Peyer's patch (tissue), 4 donors: ENCODE results near the gene BAIAP2. TPM values are rescaled to one million over a fixed set of nuclear protein-coding genes. Genes with fewer than 3 reads are reported as not detected.
"Not testable (repeated sequence)": the region's sequence is repeated elsewhere in the genome, so short reads cannot be mapped to it uniquely, and the experiment has no call there.

Experiments
- DNase-seq, 3 donors: peaks; one replicate each; pipeline ENCODE4 v3.0.0-alpha.2; 2017 to 2019
- H3K27ac ChIP-seq, 4 donors: fragments of 200-600 bp; sonication (generic); one replicate each; pipeline ENCODE4 v1.5.1; 2016 to 2019
- H3K27me3 ChIP-seq, 2 donors: fragments of 200-600 bp; sonication (generic); one replicate each; pipeline ENCODE4 v1.5.1; 2019
- H3K36me3 ChIP-seq, 3 donors: fragments of 200-600 bp; sonication (generic); one replicate each; pipeline ENCODE4 v1.5.1; 2016 to 2019
- H3K4me1 ChIP-seq, 4 donors: fragments of 200-600 bp; sonication (generic); one replicate each; pipeline ENCODE4 v1.5.1; 2016 to 2019
- H3K4me3 ChIP-seq, 4 donors: fragments of 200-600 bp; sonication (generic); 1 replicate in 3 of 4; 2 replicates in 1 of 4; pipeline ENCODE4 v1.5.1; 2016 to 2019; ENCODE audit warnings: mild to moderate bottlenecking in 1 of 4
- H3K9me3 ChIP-seq, 4 donors: fragments of 200-600 bp; sonication (generic); one replicate each; pipeline ENCODE4 v1.5.1; 2016 to 2019; ENCODE audit warnings: mild to moderate bottlenecking in 1 of 4
- POLR2A ChIP-seq, 2 donors: fragments of 450-650 bp; IDR thresholded peaks; one replicate each; pipeline ENCODE4 v1.5.1; 2017; ENCODE audit warnings: antibody characterized with exemption in 2 of 2, mild to moderate bottlenecking in 2 of 2, moderate library complexity in 2 of 2
- total RNA-seq, 4 donors: library from RNA; depleted of rRNA; stranded (reverse); fragments of >200 nt; gene quantifications; one replicate each; pipeline ENCODE4 v1.1.0, GENCODE V29; 2016
- TF ChIP-seq, protein P1 (sequence below), 6 experiments: fragments of 450-650 bp in 4 of 6; fragments of 200-600 bp in 2 of 6; sonication (generic) in 1 of 6; IDR thresholded peaks; one replicate each; pipeline ENCODE4 v1.5.1; 2017 to 2019; ENCODE audit warnings: antibody characterized with exemption in 6 of 6, mild to moderate bottlenecking in 3 of 6, moderate library complexity in 1 of 6

The BAIAP2 gene
- total RNA-seq, 4 donors from 2014 or later: 10.2 to 61.9 (median 17.6) TPM

DNA sequence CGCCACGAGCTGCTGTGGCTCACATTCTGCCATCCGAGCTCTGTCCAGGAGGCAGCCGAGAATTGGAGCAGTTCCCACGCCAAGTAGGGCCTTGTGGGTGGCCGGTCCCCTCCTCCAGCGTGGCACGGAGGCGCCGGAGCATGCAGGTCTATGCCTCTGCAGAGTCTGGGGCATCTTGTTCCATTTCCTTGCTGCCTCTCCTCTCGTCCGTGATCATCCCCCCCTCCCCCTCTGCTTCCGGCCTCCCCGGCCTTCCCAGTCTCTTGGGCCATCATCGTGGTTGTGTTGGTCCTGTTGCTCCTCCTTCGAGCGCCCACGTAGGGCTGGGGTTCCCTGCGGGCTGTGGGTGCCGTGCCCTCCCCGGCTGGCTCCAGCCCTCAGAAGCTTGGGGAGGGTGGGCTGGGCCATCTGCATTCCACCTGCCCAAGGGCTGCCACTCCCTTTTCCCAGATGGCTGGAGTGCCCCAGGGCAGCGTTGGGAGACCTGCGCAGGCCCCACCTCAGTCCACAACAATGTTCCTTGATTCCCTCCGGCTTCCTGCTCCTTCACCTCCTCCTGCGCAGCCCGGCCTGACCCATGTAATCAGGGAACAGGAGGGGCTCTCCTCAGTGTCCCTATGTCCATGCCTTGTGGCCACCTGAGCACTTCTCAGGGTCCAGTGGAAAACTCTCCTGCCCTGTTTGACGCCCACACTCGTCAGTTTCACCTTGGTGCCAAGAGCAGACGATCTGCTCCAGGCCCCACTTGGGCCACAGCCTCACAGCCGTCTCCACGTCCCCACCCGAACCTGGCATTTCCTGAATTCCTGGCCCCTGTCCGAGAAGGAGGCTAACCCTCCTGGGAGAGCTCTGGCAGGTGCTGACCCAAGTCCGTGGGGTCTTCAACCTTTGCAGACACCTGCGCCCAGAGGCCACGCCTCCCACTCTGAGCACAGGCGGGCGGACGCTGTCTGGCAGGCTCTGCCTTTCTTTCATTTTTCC, 37.1 kb downstream of the BAIAP2 start:
- TF ChIP-seq, protein P1, sequence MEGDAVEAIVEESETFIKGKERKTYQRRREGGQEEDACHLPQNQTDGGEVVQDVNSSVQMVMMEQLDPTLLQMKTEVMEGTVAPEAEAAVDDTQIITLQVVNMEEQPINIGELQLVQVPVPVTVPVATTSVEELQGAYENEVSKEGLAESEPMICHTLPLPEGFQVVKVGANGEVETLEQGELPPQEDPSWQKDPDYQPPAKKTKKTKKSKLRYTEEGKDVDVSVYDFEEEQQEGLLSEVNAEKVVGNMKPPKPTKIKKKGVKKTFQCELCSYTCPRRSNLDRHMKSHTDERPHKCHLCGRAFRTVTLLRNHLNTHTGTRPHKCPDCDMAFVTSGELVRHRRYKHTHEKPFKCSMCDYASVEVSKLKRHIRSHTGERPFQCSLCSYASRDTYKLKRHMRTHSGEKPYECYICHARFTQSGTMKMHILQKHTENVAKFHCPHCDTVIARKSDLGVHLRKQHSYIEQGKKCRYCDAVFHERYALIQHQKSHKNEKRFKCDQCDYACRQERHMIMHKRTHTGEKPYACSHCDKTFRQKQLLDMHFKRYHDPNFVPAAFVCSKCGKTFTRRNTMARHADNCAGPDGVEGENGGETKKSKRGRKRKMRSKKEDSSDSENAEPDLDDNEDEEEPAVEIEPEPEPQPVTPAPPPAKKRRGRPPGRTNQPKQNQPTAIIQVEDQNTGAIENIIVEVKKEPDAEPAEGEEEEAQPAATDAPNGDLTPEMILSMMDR (IDR thresholded peaks at IDR 0.05): no peak
- no peak for TF ChIP-seq POLR2A (IDR thresholded peaks at IDR 0.05)

DNA sequence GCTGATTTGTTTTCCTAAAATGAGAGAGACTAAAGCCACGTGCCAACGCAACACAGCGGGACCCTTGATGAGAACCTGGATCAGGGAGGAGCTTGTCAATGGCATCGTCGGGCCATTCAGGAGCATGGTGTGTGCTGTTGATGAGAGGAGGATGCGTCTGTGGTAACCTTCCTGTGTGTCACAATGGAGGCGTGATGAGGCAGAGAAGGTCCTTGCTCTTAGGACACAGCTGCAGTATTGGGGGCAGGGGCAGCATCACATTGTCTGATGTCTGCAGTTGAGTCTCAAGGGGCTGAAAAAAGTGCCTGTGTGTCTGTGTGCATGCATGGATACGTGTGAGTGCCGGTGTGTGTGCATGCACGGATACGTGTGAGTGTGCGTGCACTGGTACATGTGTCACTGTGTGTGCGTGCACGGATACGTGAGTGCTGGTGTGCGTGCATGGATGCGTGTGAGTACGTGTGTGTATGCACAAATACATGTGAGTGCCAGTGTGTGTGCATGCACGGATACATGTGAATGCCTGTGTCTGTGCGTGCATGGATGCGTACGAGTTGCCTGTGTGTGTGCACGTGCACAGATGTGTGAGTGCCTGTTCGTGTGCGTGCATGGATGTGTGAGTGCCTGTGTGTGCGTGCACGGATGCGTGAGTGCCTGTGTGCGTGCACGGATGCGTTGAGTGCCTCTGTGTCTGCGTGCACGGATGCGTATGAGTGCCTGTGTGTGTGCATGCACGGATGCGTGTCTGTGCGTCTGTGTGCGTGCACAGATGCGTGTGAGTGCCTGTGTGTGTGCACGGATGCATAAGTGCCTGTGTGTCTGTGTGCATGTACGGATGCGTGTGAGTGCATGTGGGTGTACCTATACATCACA, 39.3 kb downstream of the BAIAP2 start:
- no peak for DNase-seq
- Histone ChIP-seq H3K9me3 (no peaks in the 10 kb centered on the region), H3K36me3 (no peaks in the 10 kb centered on the region), H3K27ac (no peak overlapping the region), H3K4me3 (no peak overlapping the region), H3K27me3 (no peaks in the 10 kb centered on the region), H3K4me1 (no peaks in the 10 kb centered on the region)
- TF ChIP-seq POLR2A (IDR thresholded peaks at IDR 0.05): no peak
- TF ChIP-seq, protein P1 (IDR thresholded peaks at IDR 0.05): no peak

More for the DNA sequence above, 37.1 kb downstream of the BAIAP2 start:
- no peak for DNase-seq
- H3K27ac ChIP-seq: no peak overlapping the region
- no peak overlapping the region for H3K4me3 ChIP-seq
- no peaks in the 10 kb centered on the region for H3K4me1 ChIP-seq
- H3K27me3 ChIP-seq: no peaks in the 10 kb centered on the region
- no peaks in the 10 kb centered on the region for H3K9me3 ChIP-seq
- H3K36me3 ChIP-seq: no peaks in the 10 kb centered on the region

DNA sequence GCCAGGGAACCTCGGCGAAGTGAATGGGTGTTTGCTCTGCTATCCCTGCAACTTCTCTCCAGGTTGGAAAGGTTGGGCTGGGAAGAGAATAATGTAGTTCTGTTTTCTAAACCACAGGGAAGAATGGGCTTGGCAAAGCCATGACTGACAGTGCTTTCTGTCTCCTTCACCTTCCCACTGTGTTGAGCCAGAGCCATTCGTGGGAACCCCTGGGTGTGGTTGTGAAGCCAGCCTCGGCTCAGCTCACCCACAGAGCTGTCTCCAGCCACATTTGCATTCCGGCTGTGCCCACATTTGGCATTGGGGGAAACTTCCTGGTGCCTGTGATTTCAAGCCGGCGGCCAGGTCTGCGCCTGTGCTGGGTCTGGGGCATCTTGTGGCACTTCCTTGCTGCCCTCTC, 39.9 kb downstream of the BAIAP2 start:
- H3K36me3 ChIP-seq: no peaks in the 10 kb centered on the region
- no peak overlapping the region for H3K27ac ChIP-seq
- TF ChIP-seq POLR2A (IDR thresholded peaks at IDR 0.05): no peak
- TF ChIP-seq, protein P1 (IDR thresholded peaks at IDR 0.05): no peak
- H3K9me3 ChIP-seq: no peaks in the 10 kb centered on the region
- no peak for DNase-seq
- no peaks in the 10 kb centered on the region for H3K27me3 ChIP-seq
- H3K4me3 ChIP-seq: no peak overlapping the region
- no peaks in the 10 kb centered on the region for H3K4me1 ChIP-seq

DNA sequence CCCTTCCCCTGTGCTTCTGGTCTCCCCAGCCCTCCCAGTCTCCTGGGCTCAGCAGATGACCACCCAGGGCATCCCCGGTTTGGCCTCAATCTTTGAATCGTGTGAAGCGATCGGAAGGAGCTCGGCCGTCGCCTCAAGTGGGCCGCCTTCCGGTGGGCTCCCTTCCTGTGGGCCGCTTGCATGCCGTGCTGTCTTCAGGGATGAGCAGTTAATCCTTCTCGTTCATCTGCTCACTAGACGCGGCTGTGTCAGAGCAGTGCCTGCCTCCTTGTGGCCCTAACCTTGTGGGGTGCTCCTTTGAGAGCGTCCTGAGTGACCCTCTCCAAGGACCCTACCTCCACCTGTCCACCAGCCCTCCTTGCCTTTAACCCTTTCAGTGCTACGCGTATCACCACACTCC, 40.4 kb downstream of the BAIAP2 start:
- Histone ChIP-seq H3K27me3 (no peaks in the 10 kb centered on the region), H3K4me3 (no peak overlapping the region), H3K4me1 (no peaks in the 10 kb centered on the region), H3K36me3 (no peaks in the 10 kb centered on the region), H3K27ac (no peak overlapping the region), H3K9me3 (no peaks in the 10 kb centered on the region)
- no peak for TF ChIP-seq POLR2A (IDR thresholded peaks at IDR 0.05)
- TF ChIP-seq, protein P1 (IDR thresholded peaks at IDR 0.05): no peak
- no peak for DNase-seq

DNA sequence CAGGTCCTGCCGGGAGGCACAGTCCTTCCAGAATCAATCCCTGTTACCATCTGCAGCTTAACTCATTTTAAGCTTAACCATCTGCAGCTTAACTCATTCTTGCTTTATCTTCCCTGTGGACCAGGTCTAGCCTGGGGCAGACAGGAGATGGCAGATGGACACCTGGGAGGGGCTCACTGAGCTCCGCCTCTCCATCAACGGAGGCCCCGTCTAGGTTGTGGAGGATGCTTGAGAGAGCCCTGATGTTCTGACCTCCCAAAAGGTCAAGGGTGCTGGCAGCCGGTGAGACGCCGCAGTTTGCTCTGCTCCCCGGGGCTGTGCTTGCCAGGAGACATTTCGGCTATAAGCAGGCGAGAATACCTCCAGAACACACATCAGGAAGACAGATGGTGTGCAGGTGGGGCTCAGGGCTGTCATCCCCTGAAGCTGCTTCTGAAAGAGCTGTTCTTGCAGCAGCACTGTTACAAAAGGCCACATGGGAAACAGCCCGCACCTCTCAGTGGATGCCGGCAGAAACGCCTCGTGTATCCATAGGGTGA, 41.3 kb downstream of the BAIAP2 start:
- Histone ChIP-seq H3K4me3 (no peak overlapping the region), H3K36me3 (no peaks in the 10 kb centered on the region), H3K4me1 (no peaks in the 10 kb centered on the region), H3K27ac (no peak overlapping the region), H3K9me3 (no peaks in the 10 kb centered on the region), H3K27me3 (no peaks in the 10 kb centered on the region)
- no peak for TF ChIP-seq POLR2A (IDR thresholded peaks at IDR 0.05)
- TF ChIP-seq, protein P1 (IDR thresholded peaks at IDR 0.05): no peak
- no peak for DNase-seq

DNA sequence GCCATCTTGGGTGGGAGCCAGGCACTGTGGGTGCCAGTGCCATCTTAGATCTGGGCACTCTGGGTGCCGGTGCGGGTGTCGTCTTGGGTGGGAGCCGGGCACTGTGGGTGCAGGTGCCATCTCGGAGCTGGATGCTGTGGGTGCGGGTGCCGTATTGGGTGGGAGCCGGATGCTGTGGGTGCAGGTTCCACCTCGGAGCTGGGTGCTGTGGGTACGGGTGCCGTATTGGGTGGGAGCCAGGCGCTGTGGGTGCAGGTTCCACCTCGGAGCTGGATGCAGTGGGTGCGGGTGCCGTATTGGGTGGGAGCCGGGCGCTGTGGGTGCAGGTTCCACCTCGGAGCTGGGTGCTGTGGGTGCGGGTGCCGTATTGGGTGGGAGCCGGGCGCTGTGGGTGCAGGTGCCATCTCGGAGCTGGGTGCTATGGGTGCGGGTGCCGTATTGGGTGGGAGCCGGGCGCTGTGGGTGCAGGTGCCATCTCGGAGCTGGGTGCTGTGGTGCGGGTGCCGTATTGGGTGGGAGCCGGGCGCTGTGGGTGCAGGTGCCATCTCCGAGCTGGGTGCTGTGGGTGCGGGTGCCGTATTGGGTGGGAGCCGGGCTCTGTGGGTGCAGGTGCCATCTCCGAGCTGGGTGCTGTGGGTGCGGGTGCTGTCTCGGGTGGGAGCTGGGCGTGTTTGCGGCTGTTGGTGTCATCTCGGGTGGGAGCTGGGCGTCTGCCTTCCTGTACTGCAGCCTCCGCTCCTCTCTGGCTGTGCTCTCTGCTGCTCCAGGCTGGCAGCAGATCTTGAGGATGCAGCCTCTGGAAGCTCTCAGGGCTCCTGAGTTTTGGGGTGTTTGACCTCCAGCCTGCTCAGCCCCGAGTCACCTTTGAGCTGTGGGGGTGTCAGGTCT, 43.3 kb downstream of the BAIAP2 start:
- not testable (repeated sequence) for H3K9me3 ChIP-seq, DNase-seq, H3K4me3 ChIP-seq, H3K27me3 ChIP-seq, H3K4me1 ChIP-seq, H3K27ac ChIP-seq, H3K36me3 ChIP-seq
